DMS114 treated with DMSO at 0.1 percent for 48 hours (cell line): Measurements from ENCODE around the gene C4orf50.
A peak's percentile ranks its signal among the peaks of the same experiment; 100 is the strongest.

Experiments
- DNase-seq: peaks from one replicate; lab custom pipeline; 2025; ENCODE audit not compliant: unreplicated experiment; lab: John Stamatoyannopoulos, UW

Gene C4orf50

GRCh38 chr4:5894266-5894665, 124.0 kb downstream of the C4orf50 start:
- DNase-seq, result no peak

GRCh38 chr4:5893591-5893990, 124.6 kb downstream of the C4orf50 start:
- no peak for DNase-seq

DNA sequence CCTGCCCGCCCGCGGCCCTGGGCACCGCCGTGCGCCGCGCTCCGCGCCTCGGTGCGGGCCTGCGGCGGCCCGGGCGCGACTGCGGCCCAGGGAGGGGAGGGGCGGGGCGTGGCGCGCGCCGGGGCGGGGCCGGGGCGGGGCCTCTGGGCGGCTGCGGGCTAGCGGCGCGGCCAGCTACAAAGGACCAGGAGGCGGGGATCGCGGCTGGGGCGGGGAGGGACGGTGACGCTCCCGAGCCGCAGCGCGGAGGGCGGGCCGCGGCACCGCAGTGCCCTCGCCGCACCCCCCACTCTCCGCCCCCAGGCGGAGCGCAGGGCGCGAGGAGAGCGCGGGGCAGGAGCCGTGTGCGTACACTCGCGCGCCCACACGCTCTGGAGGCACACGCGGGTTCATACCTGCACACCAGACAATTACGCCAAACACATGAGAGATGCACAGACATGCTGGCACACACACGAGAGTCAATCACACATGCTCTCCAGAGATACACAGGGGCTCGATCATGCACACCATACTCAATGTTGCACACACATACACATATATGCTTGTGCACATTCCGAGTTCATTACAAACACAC, 125.1 kb downstream of the C4orf50 start, which contains the start of gene CRMP1:
CRMP1 (minus strand) TSS at position 83 of the 577 bp plus-strand sequence. CDS start 117 bp downstream, outside the sequence.
- peak; percentile 42 for DNase-seq

DNA sequence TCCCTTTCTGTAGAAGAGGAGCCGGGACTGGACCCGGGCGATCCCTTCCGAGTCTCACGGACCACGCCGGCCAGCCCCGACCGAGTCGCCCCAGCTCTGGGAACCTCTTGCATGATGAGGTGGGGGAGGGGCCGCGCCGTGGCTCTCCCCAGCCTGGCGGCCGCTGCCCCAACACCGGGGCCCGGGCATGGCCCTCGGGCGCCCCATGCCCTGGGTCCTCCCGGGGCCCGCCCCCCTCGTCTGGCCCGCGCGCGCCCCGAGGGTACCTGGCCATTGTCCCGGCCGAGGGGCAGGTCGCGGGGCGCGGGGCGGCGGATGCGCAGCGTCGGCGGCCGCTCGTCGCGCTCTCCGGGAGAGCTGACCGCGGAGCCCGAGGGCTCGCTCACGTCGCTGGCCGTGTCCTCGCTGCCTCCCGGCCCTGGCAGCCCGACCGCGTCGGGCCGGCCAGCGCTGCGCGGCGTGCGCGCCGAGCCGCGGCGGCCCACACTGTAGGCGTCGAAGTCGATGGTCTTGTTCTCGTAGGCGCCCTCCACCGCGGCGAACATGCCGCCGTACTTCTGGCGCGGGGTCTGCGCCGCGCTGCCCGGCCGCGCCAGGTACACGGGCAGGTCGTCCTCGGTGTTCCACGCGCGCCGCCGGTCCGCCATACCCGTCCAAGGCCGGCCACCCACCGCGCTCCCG, 125.8 kb downstream of the C4orf50 start:
- no peak for DNase-seq

- DNase-seq, result no peak
These were observed 126.5 kb downstream of the C4orf50 start for GRCh38 chr4:5891563-5892322.

DNA sequence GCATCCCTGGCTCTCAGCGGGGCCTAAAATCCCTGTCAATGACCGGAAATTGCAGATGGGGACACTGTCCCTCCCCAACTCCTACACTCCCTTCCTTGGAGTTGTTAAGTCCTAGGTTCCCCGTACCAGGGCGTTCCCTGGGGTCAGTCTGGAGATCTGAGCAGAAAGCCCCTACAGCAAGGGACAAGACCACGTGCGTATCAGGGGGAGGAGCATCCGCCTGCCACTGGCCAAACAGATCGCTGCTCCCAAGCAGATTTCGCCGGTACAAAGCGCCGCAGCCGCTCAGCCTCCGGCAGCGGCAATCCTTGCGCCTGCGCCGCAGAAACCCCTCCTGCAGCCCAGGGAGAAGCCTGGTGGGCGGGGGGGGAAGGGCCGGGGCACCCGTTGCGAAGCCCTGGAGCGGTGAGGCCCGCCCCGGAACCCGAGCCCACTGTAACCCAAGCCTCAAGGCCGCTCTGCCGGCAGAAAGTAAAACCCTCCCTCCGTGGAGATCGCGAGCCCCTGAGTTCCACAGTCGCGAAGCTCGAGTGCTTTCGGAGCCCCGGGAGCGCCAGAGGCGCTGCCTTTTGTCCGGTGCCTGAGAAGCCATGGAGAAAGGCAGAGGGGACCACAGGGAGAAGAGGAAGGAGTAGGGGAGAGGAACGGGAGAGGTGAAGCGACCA, 128.0 kb downstream of the C4orf50 start:
- peak; percentile 81 for DNase-seq

GRCh38 chr4:5889002-5889696, 129.1 kb downstream of the C4orf50 start:
- DNase-seq, result no peak

DNA sequence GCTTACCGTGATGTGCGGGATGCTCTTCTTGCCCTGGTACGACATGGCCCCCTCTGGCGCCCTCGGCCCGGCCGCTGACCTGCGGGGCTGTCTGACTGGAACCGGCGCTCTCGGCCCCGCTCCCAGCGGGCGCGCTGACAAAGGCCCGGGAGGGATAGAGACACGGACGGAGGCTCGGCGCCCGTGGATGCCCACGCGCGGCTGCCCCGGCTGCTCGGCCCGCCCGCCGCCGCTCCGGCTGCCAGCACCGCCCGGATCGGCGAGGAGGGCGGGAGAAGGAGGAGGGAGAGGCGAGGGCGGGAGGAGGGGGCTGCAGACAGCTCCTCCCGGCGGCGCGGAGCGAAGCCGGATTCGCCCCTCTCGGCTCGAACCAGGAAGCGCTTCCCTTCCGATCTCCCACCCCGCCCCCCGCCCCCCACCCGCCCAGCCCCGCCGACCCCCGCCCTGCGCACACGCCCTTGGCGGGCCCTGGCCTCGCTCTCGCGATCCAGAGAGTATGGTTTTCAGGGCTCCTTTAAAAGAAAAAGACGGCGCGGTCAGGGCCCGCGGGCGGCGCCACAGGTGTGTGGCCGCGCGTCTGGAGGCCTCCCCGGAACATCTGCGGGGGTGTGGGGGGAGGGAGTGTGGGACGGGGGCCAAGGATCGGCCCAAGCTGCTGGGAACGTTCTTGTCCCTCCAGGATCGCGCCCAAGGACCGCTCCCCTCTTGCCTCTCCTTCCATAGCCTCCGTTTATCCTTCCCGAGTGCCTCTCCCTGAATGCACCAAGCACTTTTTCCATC, 129.8 kb downstream of the C4orf50 start:
- DNase-seq, result peak; percentile 24

- DNase-seq, result no peak
These were observed 130.6 kb downstream of the C4orf50 start for GRCh38 chr4:5887361-5888221.

DNA sequence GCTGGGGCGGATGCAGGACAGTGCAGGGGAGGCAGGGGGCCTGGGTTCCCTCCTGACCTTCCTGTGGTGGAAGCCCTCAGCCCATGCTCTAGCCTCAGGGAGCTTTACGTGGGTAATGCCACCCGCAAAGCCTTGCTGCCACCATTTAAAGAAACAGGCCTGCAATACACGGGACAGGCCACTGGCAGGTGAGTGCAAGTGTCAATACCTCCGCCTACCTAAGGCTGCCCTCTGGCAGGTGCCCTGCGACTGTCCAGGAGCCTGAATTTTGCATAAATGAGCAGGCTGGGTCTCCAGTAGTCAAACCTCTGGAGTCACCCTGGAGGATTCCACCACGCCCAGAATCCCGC, 131.2 kb downstream of the C4orf50 start:
- no peak for DNase-seq

DNA sequence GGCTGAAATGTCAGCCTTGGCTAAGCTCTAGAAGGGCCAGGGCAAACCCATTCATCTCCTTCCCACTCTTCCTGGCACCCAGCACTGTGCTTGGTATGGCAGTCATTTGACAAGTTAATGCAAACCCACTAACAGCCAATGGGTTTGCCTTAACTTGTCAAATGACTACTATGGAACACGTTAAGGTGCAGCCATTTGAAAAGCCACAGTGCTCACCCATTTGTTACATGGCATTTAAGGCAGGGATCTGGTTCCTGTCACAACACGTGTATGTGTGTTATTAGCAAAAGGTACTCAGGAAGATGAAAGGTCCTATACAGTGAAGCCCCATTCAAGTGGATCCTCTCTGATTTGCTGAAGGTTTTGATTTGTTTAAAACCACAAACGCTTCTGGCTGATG, 132.5 kb downstream of the C4orf50 start:
- no peak for DNase-seq

DNA sequence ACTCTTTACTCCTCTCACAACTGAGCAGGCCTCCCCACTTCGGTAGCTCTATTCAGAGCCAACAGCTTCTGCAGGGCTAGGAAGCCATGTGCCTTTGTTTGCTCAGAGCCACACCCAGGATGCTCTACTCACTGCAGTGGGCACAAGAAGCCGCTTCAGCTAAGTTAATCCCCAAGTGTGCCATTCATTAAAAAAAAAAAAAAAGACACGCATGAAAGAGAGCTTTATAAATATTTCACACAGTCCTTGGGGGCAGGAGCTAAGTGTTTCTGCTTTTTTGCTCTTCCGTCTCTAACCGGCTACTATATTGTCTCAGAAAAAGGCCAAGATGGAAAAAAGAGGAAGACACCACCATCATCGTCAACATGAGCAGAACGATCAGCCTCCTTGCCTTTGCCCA, 133.4 kb downstream of the C4orf50 start:
- DNase-seq, result no peak

GRCh38 chr4:5883916-5884315, 134.3 kb downstream of the C4orf50 start:
- DNase-seq, result no peak

DNA sequence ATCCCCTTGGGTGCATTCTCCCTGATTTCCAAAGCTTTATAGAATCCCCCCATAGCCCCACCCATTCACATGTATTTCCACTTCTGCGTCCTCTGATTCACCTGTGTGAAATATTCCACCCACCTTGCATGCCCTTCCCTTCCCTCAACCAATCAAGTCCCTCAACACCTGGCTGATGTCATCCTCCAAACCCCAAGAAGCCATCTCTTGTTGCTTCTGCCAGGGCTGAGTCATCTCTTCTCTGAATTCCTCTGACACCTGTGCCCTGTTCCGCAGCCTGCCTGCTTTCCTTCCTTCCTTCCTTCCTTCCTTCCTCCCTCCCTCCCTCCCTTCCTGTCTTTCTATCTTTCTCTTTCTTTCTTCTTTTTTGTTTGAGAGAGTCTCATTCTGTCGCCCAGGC, 135.3 kb downstream of the C4orf50 start:
- DNase-seq, result no peak

DNA sequence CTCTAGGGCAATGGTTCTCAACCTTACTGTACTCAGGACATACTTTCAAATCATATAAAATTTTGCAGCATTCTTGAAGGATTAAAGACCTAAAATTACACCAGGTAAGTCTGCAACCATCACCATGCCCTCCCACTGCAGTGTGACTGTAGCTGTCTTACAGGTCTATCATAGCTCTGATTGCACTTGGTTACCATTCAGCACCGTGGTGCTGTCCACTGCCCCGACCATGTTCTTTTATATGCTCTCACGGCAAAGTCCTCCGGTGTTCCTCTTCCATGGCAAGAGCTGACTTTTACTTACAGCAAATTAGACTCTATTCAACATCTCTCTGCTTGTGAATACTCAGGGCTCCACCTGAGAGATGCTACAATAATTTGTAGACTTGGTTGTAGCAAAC, 136.9 kb downstream of the C4orf50 start:
- no peak for DNase-seq

DNA sequence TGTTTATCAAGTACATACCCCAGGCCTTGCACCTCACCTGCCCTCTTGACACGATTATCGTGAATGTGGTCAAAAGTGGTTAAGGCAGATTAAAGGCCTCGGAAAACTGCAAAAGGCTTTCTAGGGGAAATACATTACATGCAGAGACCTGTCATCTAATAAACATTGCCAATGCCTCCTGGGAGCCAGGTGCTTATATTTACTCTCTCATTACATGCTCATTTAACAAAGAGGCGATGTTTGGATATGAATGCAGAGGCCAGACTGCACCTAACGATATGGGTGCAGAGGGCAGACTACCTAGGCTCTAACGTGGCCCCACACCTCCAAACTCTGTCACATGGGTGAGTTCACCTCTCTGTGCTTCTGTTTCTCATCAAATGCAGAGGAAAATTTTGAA, 139.9 kb downstream of the C4orf50 start:
- no peak for DNase-seq

DNA sequence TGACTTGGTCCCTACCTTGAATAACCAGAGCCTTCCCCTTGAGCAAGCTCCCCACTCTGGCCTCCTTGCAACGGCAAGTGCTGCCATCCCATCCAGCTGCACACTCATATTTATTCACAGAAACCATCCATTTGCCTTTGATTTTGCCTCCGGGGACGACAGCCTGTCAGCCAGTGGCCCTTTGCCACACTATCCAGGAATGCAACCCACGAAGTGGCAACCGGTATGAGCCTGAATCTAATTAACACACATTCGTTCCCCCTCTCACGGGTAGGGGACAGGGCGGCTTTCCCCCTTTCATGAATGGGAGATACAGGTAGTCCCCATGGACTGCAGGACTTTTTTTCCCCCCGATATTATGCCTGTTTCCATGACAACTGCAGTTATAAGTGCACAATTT, 140.8 kb downstream of the C4orf50 start:
- DNase-seq, result no peak

GRCh38 chr4:5874811-5875449, 143.3 kb downstream of the C4orf50 start:
- no peak for DNase-seq

GRCh38 chr4:5870701-5871100, 147.5 kb downstream of the C4orf50 start:
- no peak for DNase-seq
